PC-9 (cell line): ENCODE results near the gene ITPKA. TPM values are rescaled to one million over a fixed set of nuclear protein-coding genes. Genes with fewer than 3 reads are reported as not detected.

Experiments used
- BruUV-seq: library from RNA; stranded (reverse); fragments of 400-500 nt; replicated peaks from 2 replicates; lab custom pipeline; 2021; lab: Mats Ljungman, UMichigan
- CTCF ChIA-PET: fragments of 300-600 bp; sonication (Branson Sonifier 250); formaldehyde crosslinking; loops from one replicate; lab custom pipeline; 2022; ENCODE audit warnings: antibody characterized with exemption; lab: Charles Lee
- POLR2A ChIA-PET: fragments of 300-600 bp; sonication (Branson Sonifier 250); formaldehyde crosslinking; loops from one replicate; lab custom pipeline; 2022; ENCODE audit warnings: antibody characterized with exemption; ENCODE audit not compliant: unreplicated experiment; lab: Charles Lee
- DNase-seq, 2 experiments: peaks; one replicate each; pipeline versions ENCODE4 v3.0.0 to v3.0.0-alpha.2; 2015 to 2022; ENCODE audit warnings: mixed read lengths in 1 of 2
- H2AFZ ChIP-seq: fragments of 200-600 bp; sonication (generic); 2 replicates; pipeline ENCODE4 v1.8.1; 2017; ENCODE audit warnings: antibody characterized with exemption
- H3F3A ChIP-seq: fragments of 200-600 bp; sonication (generic); 2 replicates; pipeline ENCODE4 v1.8.1; 2017; ENCODE audit warnings: antibody characterized with exemption, mild to moderate bottlenecking, low read depth; ENCODE audit not compliant: insufficient read depth
- H3K27ac ChIP-seq: fragments of 200-600 bp; sonication (generic); 2 replicates; pipeline ENCODE4 v1.6.1; 2016; ENCODE audit warnings: mixed run types
- H3K27me3 ChIP-seq: fragments of 200-600 bp; sonication (generic); 2 replicates; pipeline ENCODE4 v1.6.1; 2016; ENCODE audit warnings: low read depth, mixed run types; ENCODE audit not compliant: insufficient read depth
- H3K36me3 ChIP-seq: fragments of 200-600 bp; sonication (generic); 2 replicates; pipeline ENCODE4 v1.6.1; 2016; ENCODE audit warnings: low read depth, mixed run types
- H3K4me1 ChIP-seq: fragments of 200-600 bp; sonication (generic); replicated peaks from 2 replicates; pipeline ENCODE4 v1.6.1; 2016; ENCODE audit warnings: mixed run types; ENCODE audit not compliant: insufficient read depth
- H3K4me2 ChIP-seq: fragments of 200-600 bp; sonication (generic); 2 replicates; pipeline ENCODE4 v1.6.1; 2017; ENCODE audit warnings: mixed run types
- H3K4me3 ChIP-seq: fragments of 200-600 bp; sonication (generic); 2 replicates; pipeline ENCODE4 v1.6.1; 2016; ENCODE audit warnings: mixed run types
- H3K79me2 ChIP-seq: fragments of 200-600 bp; sonication (generic); 2 replicates; pipeline ENCODE4 v1.6.1; 2017; ENCODE audit warnings: low read depth, mixed run types
- H3K9me2 ChIP-seq: fragments of 200-600 bp; sonication (generic); 2 replicates; pipeline ENCODE4 v1.8.1; 2017; ENCODE audit warnings: mild to moderate bottlenecking; ENCODE audit not compliant: insufficient read depth
- H3K9me3 ChIP-seq: fragments of 200-600 bp; sonication (generic); 2 replicates; pipeline ENCODE4 v1.8.1; 2016; ENCODE audit warnings: low read depth; ENCODE audit not compliant: insufficient read depth
- H4K20me1 ChIP-seq: fragments of 200-600 bp; sonication (generic); 2 replicates; pipeline ENCODE4 v1.8.1; 2017; ENCODE audit not compliant: insufficient read depth
- EZH2 ChIP-seq: fragments of 200-600 bp; sonication (generic); IDR thresholded peaks from 2 replicates; pipeline ENCODE4 v1.8.0; 2017; ENCODE audit warnings: antibody characterized with exemption, low read depth
- intact Hi-C: fragments of 100-400 bp; cut with micrococcal nuclease; formaldehyde crosslinking; loops from one replicate; pipeline ENCODE4 v1.10.0; 2022; ENCODE audit not compliant: unreplicated experiment
- total RNA-seq: library from RNA; stranded (reverse); gene quantifications from 2 replicates; pipeline ENCODE4 v1.2.3, GENCODE V29; 2021
- TF ChIP-seq, protein P1 (sequence below): fragments of 200-600 bp; sonication (generic); conservative IDR thresholded peaks from 2 replicates; pipeline ENCODE4 v1.6.1; 2017; ENCODE audit warnings: mixed run types, antibody characterized with exemption, mild to moderate bottlenecking, moderate library complexity

ITPKA gene
- total RNA-seq, 1 experiment from 2014 or later = 5.3 TPM

DNA sequence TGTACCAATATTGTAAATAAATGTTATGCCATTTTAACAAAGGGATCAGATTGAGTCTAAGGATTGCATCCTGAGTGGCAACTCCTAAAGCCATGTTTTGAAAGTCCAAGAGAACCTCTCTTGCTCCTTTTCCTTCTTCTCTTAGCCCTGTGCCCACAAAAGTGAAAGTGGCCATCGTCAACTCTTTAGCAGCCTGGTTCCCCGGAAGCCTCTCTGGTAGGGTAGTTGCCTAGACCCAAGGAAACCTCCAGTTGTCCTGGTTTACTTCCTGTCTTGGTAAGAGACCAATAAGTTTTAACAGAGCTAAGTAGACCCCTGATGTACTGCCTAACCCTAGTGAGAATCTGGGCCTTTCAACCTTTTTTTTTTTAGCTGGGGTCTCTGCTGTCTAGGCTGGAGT is 10.2 kb upstream of the ITPKA start:
- no peaks in the 10 kb centered on the region for H3K27me3 ChIP-seq
- H2AFZ ChIP-seq = no peak overlapping the region
- POLR2A ChIA-PET = interaction anchor here (0.5 kb wide), 1 partner anchor 49 kb away, joined by 3 read pairs; no protein-coding TSS in a partner anchor
- H3K9me2 ChIP-seq = no peaks in the 10 kb centered on the region
- no peaks in the 10 kb centered on the region for H3K9me3 ChIP-seq
- no peaks in the 10 kb centered on the region for H3F3A ChIP-seq
- CTCF ChIA-PET = no interaction called here
- no TSS peak for BruUV-seq
- no peaks in the 10 kb centered on the region for H4K20me1 ChIP-seq
- no peak for TF ChIP-seq EZH2
- TF ChIP-seq, protein P1, sequence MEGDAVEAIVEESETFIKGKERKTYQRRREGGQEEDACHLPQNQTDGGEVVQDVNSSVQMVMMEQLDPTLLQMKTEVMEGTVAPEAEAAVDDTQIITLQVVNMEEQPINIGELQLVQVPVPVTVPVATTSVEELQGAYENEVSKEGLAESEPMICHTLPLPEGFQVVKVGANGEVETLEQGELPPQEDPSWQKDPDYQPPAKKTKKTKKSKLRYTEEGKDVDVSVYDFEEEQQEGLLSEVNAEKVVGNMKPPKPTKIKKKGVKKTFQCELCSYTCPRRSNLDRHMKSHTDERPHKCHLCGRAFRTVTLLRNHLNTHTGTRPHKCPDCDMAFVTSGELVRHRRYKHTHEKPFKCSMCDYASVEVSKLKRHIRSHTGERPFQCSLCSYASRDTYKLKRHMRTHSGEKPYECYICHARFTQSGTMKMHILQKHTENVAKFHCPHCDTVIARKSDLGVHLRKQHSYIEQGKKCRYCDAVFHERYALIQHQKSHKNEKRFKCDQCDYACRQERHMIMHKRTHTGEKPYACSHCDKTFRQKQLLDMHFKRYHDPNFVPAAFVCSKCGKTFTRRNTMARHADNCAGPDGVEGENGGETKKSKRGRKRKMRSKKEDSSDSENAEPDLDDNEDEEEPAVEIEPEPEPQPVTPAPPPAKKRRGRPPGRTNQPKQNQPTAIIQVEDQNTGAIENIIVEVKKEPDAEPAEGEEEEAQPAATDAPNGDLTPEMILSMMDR = no peak
- no peak for DNase-seq
- no peak overlapping the region for H3K4me3 ChIP-seq
- intact Hi-C loops = no loop called here
- no peak overlapping the region for H3K27ac ChIP-seq
- no peak overlapping the region for H3K4me2 ChIP-seq
- H3K36me3 ChIP-seq = peaks cover 5% of the 10 kb centered on the region; the same call in 1 of the 2 replicates
- H3K4me1 ChIP-seq = no peaks in the 10 kb centered on the region
- H3K79me2 ChIP-seq = no peaks in the 10 kb centered on the region

DNA sequence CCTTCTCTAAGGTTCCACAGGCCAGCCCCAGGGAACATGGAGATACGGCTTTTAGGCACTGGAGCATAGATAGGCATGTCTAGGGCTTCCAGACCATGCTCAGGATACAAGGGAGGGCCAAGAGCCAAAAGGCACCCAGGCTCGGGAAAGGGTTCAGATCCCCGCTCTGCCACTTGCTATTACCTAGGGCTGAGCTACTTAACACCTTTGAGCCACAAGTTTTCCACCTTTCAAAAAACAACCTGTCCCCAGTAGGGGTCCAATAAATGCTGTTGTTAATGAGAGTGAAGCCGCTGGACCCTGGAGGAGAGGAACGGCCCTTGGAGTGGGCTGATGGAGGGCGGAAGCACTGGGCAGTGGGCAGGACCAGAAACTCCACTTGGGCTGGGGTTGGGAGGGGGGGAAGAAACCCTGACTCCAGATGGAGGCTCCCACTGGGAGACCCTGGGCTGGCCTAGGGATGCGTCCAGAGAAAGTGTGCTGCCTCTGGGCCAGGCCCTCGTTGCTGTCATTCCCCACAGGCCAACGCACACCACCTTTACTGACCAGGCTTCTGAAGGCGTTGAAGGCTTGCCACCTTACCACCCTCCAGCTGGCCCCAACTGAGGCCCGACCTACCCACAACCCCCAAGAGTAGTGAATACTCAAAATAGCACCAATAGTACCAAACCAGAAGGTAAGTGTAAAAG is 8.6 kb upstream of the ITPKA start:
- no peaks in the 10 kb centered on the region for H3F3A ChIP-seq
- no TSS peak for BruUV-seq
- no peaks in the 10 kb centered on the region for H4K20me1 ChIP-seq
- H3K4me3 ChIP-seq = no peak overlapping the region
- no peak overlapping the region for H2AFZ ChIP-seq
- no peaks in the 10 kb centered on the region for H3K9me2 ChIP-seq
- no peaks in the 10 kb centered on the region for H3K9me3 ChIP-seq
- no peak overlapping the region for H3K4me2 ChIP-seq
- H3K27me3 ChIP-seq = no peaks in the 10 kb centered on the region
- no peak overlapping the region for H3K27ac ChIP-seq
- DNase-seq = no peak
- no peak for TF ChIP-seq EZH2
- TF ChIP-seq, protein P1 = no peak
- ChIA-PET POLR2A (no interaction called here), CTCF (no interaction called here)
- H3K36me3 ChIP-seq = peaks cover 2% of the 10 kb centered on the region; the same call in 1 of the 2 replicates
- no peaks in the 10 kb centered on the region for H3K4me1 ChIP-seq
- no peaks in the 10 kb centered on the region for H3K79me2 ChIP-seq
- intact Hi-C loops = no loop called here

DNA sequence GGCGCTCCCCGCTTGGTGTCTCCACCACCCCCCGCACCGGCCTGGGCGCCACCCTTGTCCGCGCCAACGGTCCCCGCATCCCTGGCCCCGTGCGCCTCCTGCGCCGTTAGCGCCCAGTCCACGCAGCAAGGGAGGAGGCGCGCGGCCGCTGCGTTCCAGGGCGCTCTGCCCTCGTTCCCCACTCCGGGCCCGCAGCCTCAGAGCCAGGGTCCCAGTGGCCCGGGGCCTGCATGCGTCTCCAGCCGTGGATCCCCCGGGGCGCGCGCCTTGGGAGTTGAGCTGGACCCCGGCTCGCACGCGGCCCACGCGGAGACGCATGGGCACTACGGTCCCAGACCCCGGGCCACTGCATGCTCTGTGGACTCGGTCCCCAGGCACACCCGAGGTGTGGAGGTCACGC is 7.4 kb upstream of the ITPKA start:
- Histone ChIP-seq H2AFZ (no peak overlapping the region), H3K27ac (no peak overlapping the region), H3K4me2 (no peak overlapping the region), H3F3A (no peaks in the 10 kb centered on the region), H3K79me2 (no peaks in the 10 kb centered on the region), H3K27me3 (no peaks in the 10 kb centered on the region), H3K4me1 (peaks cover 6% of the 10 kb centered on the region; the same call in 1 of the 2 replicates), H3K4me3 (no peak overlapping the region), H3K9me3 (no peaks in the 10 kb centered on the region), H3K9me2 (no peaks in the 10 kb centered on the region), H4K20me1 (no peaks in the 10 kb centered on the region), H3K36me3 (no peaks in the 10 kb centered on the region)
- POLR2A ChIA-PET = no interaction called here
- intact Hi-C loops = no loop called here
- DNase-seq = no peak
- TF ChIP-seq, protein P1 = no peak
- TF ChIP-seq EZH2 = no peak
- CTCF ChIA-PET = no interaction called here
- no TSS peak for BruUV-seq
